SK-N-SH (cell line): ENCODE data around the gene LVRN. TPM values are rescaled to one million over a fixed set of nuclear protein-coding genes. Genes with fewer than 3 reads are reported as not detected.

Experiments used
- CTCF ChIA-PET: fragments of 300-600, 350-600 bp; formaldehyde crosslinking; extraction: SDS; loops from one replicate; lab custom pipeline; 2021; lab: Yijun Ruan, JAX
- POLR2A ChIA-PET: fragments of 350-600 bp; sonication (Branson Sonifier 250); formaldehyde crosslinking; extraction: SDS; loops from one replicate; lab custom pipeline; 2020; ENCODE audit warnings: antibody characterized with exemption, inconsistent platforms; lab: Yijun Ruan, JAX
- DNase-seq: peaks from one replicate; pipeline ENCODE4 v3.0.0; 2012
- H2AFZ ChIP-seq: fragments of 200-600 bp; sonication (generic); 2 replicates; pipeline ENCODE4 v1.8.1; 2016; ENCODE audit warnings: antibody characterized with exemption, mild to moderate bottlenecking, low read depth
- H3F3A ChIP-seq: fragments of 200-600 bp; sonication (generic); replicated peaks from 2 replicates; pipeline ENCODE3; 2016; ENCODE audit warnings: antibody characterized with exemption, mild to moderate bottlenecking; ENCODE audit not compliant: insufficient read depth
- H3K27ac ChIP-seq, 2 experiments: fragments of 200-500 bp in 1 of 2; fragments of 200-600 bp in 1 of 2; sonication (Bioruptor generic) in 1 of 2; sonication (generic), shearing (Covaris generic) in 1 of 2; 2 replicates each; pipeline versions ENCODE4 v1.5.1 to v1.6.1; 2014 to 2016; ENCODE audit warnings: low read depth in 2 of 2, inconsistent platforms in 1 of 2, low read length in 1 of 2, mild to moderate bottlenecking in 1 of 2, mixed read lengths in 1 of 2
- H3K27me3 ChIP-seq: fragments of 200-600 bp; sonication (generic), shearing (Covaris generic); 2 replicates; pipeline ENCODE4 v1.6.1; 2016; ENCODE audit warnings: mixed run types; ENCODE audit not compliant: insufficient read depth
- H3K36me3 ChIP-seq, 2 experiments: fragments of 200-500 bp in 1 of 2; fragments of 200-600 bp in 1 of 2; sonication (Bioruptor generic) in 1 of 2; sonication (generic) in 1 of 2; replicated peaks in 1 of 2; 2 replicates each; pipeline versions ENCODE3 to v1.5.1; 2014 to 2016; ENCODE audit warnings: low read length in 1 of 2, mild to moderate bottlenecking in 1 of 2; ENCODE audit not compliant: insufficient read depth in 2 of 2, control insufficient read depth in 1 of 2
- H3K4me1 ChIP-seq, 2 experiments: fragments of 200-500 bp in 1 of 2; fragments of 200-600 bp in 1 of 2; sonication (Bioruptor generic) in 1 of 2; sonication (generic), shearing (Covaris generic) in 1 of 2; 2 replicates each; pipeline versions ENCODE4 v1.5.1 to v1.6.1; 2014 to 2016; ENCODE audit warnings: low read depth in 1 of 2, low read length in 1 of 2, mixed run types in 1 of 2; ENCODE audit not compliant: insufficient read depth in 2 of 2, control insufficient read depth in 1 of 2
- H3K4me2 ChIP-seq: fragments of 200-600 bp; sonication (generic), shearing (Covaris generic); 2 replicates; pipeline ENCODE4 v1.6.1; 2017; ENCODE audit warnings: mixed run types
- H3K4me3 ChIP-seq, 2 experiments: fragments of 200-500 bp in 1 of 2; fragments of 200-600 bp in 1 of 2; sonication (Bioruptor generic) in 1 of 2; sonication (generic), shearing (Covaris generic) in 1 of 2; 2 replicates each; pipeline versions ENCODE4 v1.5.1 to v1.8.1; 2014 to 2016; ENCODE audit warnings: low read depth in 2 of 2, inconsistent platforms in 1 of 2, low read length in 1 of 2, mild to moderate bottlenecking in 1 of 2, mixed read lengths in 1 of 2, moderate library complexity in 1 of 2
- H3K79me2 ChIP-seq: fragments of 200-600 bp; sonication (generic); 2 replicates; pipeline ENCODE4 v1.8.1; 2017; ENCODE audit warnings: mild to moderate bottlenecking; ENCODE audit not compliant: insufficient read depth
- H3K9ac ChIP-seq: fragments of 200-600 bp; sonication (generic); 2 replicates; pipeline ENCODE4 v1.6.1; 2017; ENCODE audit warnings: mixed run types
- H3K9me2 ChIP-seq: fragments of 200-600 bp; sonication (generic); 2 replicates; pipeline ENCODE4 v1.6.1; 2017; ENCODE audit warnings: mixed run types
- H3K9me3 ChIP-seq: fragments of 200-600 bp; sonication (generic); 2 replicates; pipeline ENCODE4 v1.6.1; 2017; ENCODE audit warnings: mixed run types, mild to moderate bottlenecking, moderate library complexity
- H4K20me1 ChIP-seq: fragments of 200-600 bp; sonication (generic); 2 replicates; pipeline ENCODE4 v1.6.1; 2017; ENCODE audit warnings: mild to moderate bottlenecking, mixed run types; ENCODE audit not compliant: insufficient read depth
- FOXJ3 ChIP-seq: sonication (generic); formaldehyde crosslinking; IDR thresholded peaks from 2 replicates; pipeline ENCODE4 v1.5.1; 2020; ENCODE audit warnings: mild to moderate bottlenecking, missing genetic modification reagents
- IRF3 ChIP-seq: fragments of 150-350 bp; IDR thresholded peaks from 2 replicates; pipeline ENCODE4 v1.6.1; 2016; ENCODE audit warnings: mild to moderate bottlenecking, low read depth, low read length
- MEF2A ChIP-seq: IDR thresholded peaks from 2 replicates; pipeline ENCODE4 v1.4.0; 2012; ENCODE audit warnings: low read depth, borderline replicate concordance
- NFIC ChIP-seq: IDR thresholded peaks from 2 replicates; pipeline ENCODE4 v1.4.0; 2012; ENCODE audit warnings: borderline replicate concordance
- NRF1 ChIP-seq: IDR thresholded peaks from 2 replicates; pipeline ENCODE4 v1.6.1; 2012; ENCODE audit warnings: low read depth, mild to moderate bottlenecking, low read length
- POLR2AphosphoS5 ChIP-seq: IDR thresholded peaks from 2 replicates; pipeline ENCODE4 v1.6.1; 2012; ENCODE audit warnings: low read depth, low read length
- REST ChIP-seq: IDR thresholded peaks from 2 replicates; pipeline ENCODE4 v1.6.1; 2012; ENCODE audit warnings: mild to moderate bottlenecking, low read depth, low read length, moderate library complexity
- USF2 ChIP-seq: fragments of 150-350 bp; IDR thresholded peaks from 2 replicates; pipeline ENCODE4 v1.6.1; 2017; ENCODE audit warnings: antibody characterized with exemption, low read length, low read depth, borderline replicate concordance
- WGBS: methylation state at CpG from one replicate; pipeline ENCODE4 v1.1.6; 2017; ENCODE audit warnings: low lambda C conversion rate; 5-methylcytosine and 5-hydroxymethylcytosine counted together
- polyA plus RNA-seq, 3 experiments: library from polyadenylated mRNA; depleted of rRNA; stranded (reverse); fragments of >200 nt; gene quantifications; 2 replicates each; pipeline ENCODE4 v1.2.3, GENCODE V29; 2012
- TF ChIP-seq, protein P1 (sequence below): IDR thresholded peaks from 2 replicates; pipeline ENCODE4 v1.4.0; 2012; ENCODE audit warnings: low read depth, borderline replicate concordance

Gene LVRN
- polyA plus RNA-seq, 1 of the 3 experiments (the other 2 are of a cell fraction) = 0.10 TPM

- TF ChIP-seq, protein P1, sequence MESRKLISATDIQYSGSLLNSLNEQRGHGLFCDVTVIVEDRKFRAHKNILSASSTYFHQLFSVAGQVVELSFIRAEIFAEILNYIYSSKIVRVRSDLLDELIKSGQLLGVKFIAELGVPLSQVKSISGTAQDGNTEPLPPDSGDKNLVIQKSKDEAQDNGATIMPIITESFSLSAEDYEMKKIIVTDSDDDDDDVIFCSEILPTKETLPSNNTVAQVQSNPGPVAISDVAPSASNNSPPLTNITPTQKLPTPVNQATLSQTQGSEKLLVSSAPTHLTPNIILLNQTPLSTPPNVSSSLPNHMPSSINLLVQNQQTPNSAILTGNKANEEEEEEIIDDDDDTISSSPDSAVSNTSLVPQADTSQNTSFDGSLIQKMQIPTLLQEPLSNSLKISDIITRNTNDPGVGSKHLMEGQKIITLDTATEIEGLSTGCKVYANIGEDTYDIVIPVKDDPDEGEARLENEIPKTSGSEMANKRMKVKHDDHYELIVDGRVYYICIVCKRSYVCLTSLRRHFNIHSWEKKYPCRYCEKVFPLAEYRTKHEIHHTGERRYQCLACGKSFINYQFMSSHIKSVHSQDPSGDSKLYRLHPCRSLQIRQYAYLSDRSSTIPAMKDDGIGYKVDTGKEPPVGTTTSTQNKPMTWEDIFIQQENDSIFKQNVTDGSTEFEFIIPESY = no peak
- TF ChIP-seq POLR2AphosphoS5 (no peak), MEF2A (no peak), NFIC (no peak)
Observed at GRCh38 chr5:115983519-115983918, 21.2 kb downstream of the LVRN start (continued).

DNA sequence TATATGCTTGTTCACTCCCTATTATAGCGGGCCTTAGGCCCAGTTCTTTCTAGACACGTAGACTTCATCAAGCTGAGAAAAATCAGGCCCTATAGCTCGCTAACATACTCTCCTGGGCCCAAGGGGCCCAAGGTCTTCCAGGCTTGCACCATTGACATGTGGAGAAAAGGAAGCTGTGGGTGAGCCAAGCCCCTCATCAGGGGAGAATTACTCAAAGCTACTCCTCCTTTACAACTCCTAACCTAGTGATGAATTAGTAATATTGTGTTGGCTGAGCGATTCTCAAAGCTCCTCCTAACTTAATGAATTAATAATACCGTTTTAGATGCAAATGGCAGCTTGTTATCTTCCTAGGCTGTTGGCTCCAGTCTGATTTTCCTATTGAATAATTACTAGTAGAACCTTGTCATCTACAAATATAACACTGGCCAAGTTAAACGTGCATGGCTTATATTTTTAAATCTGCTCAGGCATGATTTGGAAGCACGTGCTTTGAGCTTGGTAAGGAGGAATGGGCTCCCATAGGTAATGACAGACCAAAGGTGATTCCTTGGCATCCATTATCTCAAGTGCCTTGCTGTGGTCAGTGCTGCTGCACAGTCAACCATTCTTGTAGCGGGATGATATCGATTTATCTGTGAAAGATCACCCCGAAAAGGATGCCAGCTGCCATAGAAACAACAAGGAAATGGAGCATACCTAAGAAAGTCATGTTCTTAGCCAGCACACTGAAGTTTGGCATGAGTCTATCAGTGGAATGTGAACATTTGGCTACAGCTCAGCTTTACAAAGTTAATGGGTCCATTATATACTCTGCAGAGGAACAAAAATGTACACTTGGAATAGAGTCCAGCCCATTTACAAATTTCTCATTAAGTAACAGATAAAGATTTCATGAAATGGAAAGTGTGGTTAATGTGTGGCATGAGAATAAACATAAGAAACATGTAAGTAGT is 23.8 kb downstream of the LVRN start:
- Histone ChIP-seq H3K4me2 (no peak overlapping the region), H3K9me3 (no peaks in the 10 kb centered on the region), H3K79me2 (no peaks in the 10 kb centered on the region), H3K9ac (no peak overlapping the region), H3K4me1 (peaks cover 0 to 2% of the 10 kb centered on the region in 2 experiments; a peak in 2 of 4 replicates), H3K9me2 (no peaks in the 10 kb centered on the region), H3K4me3 (no peak overlapping the region), H4K20me1 (no peaks in the 10 kb centered on the region), H3K36me3 (no peaks in the 10 kb centered on the region), H3K27ac (no peak overlapping the region), H3K27me3 (no peaks in the 10 kb centered on the region), H2AFZ (no peak overlapping the region), H3F3A (no peaks in the 10 kb centered on the region)
- DNase-seq = no peak
- ChIA-PET POLR2A (no interaction called here), CTCF (interaction anchor here (0.6 to 1.1 kb wide), 2 partner anchors 351 to 589 kb away, joined by 3 read pairs; no protein-coding TSS in a partner anchor)
- TF ChIP-seq USF2 = no peak
- TF ChIP-seq FOXJ3 (CRISPR knock-in tag) = no peak
- TF ChIP-seq, protein P1 = no peak
- TF ChIP-seq REST = no peak
- TF ChIP-seq IRF3 = no peak
- no peak for TF ChIP-seq NRF1
- WGBS = 45% methylated on average over 10 of the region's 10 CpGs
